ENCODE measurements around the gene PSRC1.

PSRC1 gene

DNA sequence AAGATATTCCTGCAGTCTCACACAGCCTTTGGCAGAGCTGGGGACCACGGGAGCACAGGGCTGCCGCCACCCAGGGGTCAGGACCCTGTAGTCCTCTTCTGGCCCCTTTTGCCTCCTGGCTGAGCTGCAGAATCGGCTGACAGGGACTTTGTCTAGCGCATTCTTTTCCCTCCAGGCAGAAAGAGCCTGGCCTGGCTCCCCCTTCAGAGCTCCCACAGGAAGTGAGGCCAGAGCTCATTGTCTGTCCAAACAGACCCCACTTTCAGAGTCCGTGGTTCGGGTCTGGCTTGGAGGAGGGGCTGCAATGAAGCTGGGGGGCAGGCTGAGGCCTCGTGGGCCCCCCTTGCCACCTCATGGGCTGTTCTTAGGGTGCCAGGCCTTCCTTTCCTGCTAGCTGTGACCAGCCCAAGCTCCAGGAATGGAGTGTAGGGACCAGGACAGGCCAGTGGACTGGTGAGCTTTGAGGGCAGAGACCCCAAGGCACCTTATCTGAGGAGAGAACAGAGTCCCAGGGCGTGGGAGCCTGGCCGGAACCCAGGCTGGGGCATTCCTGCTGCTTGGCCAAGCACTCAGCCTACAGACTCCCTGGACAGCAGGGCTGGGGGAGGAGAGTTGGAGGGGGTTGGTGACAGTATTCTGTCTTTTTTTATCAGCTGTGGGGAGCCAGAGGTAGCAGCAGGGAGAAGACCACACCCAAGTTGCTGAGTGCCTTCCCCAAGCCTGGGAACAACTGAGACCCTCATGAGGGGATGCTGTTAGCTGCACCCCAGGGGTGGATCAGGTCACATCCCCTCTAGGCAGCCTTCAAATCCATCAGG lies 28.9 kb downstream of the PSRC1 start:
- H3K4me3 Mint-ChIP-seq: no peak overlapping the region
- no peaks in the 10 kb centered on the region for H3K9me3 Mint-ChIP-seq
- CTCF ChIA-PET: interaction anchor here (0.7 to 2.2 kb wide), 7 partner anchors 9 to 278 kb away, joined by 3 to 10 read pairs (median 4); no protein-coding TSS in a partner anchor
- H3K36me3 Mint-ChIP-seq: no peaks in the 10 kb centered on the region
- no peak for DNase-seq
- no peak overlapping the region for H3K27ac Mint-ChIP-seq
- H3K27me3 Mint-ChIP-seq: peaks cover 51% of the 10 kb centered on the region
- H3K4me1 Mint-ChIP-seq: peaks cover 3% of the 10 kb centered on the region

DNA sequence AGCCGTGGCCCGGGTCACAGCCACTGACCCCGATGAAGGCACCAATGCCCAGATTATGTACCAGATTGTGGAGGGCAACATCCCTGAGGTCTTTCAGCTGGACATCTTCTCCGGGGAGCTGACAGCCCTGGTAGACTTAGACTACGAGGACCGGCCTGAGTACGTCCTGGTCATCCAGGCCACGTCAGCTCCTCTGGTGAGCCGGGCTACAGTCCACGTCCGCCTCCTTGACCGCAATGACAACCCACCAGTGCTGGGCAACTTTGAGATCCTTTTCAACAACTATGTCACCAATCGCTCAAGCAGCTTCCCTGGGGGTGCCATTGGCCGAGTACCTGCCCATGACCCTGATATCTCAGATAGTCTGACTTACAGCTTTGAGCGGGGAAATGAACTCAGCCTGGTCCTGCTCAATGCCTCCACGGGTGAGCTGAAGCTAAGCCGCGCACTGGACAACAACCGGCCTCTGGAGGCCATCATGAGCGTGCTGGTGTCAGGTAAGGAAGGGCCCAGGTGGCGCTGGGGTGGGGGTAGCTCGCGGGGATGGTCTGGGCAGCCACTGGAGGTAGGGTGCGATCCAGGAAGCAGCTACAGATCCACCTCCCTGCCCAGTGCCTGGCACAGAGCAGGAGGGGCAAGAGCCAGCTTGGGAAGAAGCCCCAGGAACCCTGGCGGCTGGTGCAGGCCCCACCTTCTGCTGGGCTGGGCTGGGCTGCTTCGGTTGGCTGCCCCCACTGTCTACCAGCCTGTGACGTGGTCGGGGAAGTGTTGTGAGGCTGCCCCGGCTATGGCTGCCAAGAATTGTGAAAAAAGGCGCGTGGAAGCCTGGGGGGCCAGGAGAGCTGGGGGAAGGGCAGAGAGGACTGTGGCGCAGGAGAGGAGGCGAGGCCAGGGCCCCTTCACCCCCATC lies 29.8 kb downstream of the PSRC1 start:
- H3K27ac Mint-ChIP-seq: no peak overlapping the region
- no peak overlapping the region for H3K4me3 Mint-ChIP-seq
- H3K27me3 Mint-ChIP-seq: peaks cover 60% of the 10 kb centered on the region
- DNase-seq: no peak
- no peaks in the 10 kb centered on the region for H3K36me3 Mint-ChIP-seq
- CTCF ChIA-PET: interaction anchor here (0.7 to 2.2 kb wide), 4 partner anchors 10 to 279 kb away, joined by 3 to 10 read pairs (median 6); no protein-coding TSS in a partner anchor
- no peaks in the 10 kb centered on the region for H3K9me3 Mint-ChIP-seq
- H3K4me1 Mint-ChIP-seq: peaks cover 5% of the 10 kb centered on the region

DNA sequence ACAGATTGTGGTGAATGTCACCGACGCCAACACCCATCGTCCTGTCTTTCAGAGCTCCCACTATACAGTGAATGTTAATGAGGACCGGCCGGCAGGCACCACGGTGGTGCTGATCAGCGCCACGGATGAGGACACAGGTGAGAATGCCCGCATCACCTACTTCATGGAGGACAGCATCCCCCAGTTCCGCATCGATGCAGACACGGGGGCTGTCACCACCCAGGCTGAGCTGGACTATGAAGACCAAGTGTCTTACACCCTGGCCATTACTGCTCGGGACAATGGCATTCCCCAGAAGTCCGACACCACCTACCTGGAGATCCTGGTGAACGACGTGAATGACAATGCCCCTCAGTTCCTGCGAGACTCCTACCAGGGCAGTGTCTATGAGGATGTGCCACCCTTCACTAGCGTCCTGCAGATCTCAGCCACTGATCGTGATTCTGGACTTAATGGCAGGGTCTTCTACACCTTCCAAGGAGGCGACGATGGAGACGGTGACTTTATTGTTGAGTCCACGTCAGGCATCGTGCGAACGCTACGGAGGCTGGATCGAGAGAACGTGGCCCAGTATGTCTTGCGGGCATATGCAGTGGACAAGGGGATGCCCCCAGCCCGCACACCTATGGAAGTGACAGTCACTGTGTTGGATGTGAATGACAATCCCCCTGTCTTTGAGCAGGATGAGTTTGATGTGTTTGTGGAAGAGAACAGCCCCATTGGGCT lies 30.6 kb downstream of the PSRC1 start:
- Mint-ChIP-seq H3K9me3 (no peaks in the 10 kb centered on the region), H3K36me3 (no peaks in the 10 kb centered on the region), H3K27me3 (peaks cover 68% of the 10 kb centered on the region), H3K4me1 (peaks cover 5% of the 10 kb centered on the region), H3K27ac (no peak overlapping the region), H3K4me3 (no peak overlapping the region)
- DNase-seq: no peak
- CTCF ChIA-PET: interaction anchor here (0.9 to 2.2 kb wide), 3 partner anchors 11 to 13 kb away, joined by 3 to 7 read pairs (median 3); no protein-coding TSS in a partner anchor

DNA sequence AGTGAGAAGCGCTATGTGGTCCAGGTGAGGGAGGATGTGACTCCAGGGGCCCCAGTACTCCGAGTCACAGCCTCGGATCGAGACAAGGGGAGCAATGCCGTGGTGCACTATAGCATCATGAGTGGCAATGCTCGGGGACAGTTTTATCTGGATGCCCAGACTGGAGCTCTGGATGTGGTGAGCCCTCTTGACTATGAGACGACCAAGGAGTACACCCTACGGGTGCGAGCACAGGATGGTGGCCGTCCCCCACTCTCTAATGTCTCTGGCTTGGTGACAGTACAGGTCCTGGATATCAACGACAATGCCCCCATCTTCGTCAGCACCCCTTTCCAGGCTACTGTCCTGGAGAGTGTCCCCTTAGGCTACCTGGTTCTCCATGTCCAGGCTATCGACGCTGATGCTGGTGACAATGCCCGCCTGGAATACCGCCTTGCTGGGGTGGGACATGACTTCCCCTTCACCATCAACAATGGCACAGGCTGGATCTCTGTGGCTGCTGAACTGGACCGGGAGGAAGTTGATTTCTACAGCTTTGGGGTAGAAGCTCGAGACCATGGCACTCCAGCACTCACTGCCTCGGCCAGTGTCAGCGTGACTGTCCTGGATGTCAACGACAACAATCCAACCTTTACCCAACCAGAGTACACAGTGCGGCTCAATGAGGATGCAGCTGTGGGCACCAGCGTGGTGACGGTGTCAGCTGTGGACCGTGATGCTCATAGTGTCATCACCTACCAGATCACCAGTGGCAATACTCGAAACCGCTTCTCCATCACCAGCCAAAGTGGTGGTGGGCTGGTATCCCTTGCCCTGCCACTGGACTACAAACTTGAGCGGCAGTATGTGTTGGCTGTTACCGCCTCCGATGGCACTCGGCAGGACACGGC lies 31.4 kb downstream of the PSRC1 start:
- DNase-seq: no peak
- no peaks in the 10 kb centered on the region for H3K36me3 Mint-ChIP-seq
- H3K4me1 Mint-ChIP-seq: peaks cover 5% of the 10 kb centered on the region
- peaks cover 76% of the 10 kb centered on the region for H3K27me3 Mint-ChIP-seq
- H3K9me3 Mint-ChIP-seq: no peaks in the 10 kb centered on the region
- CTCF ChIA-PET: interaction anchor here (0.9 to 1.0 kb wide), 3 partner anchors 12 to 147 kb away, joined by 3 to 4 read pairs (median 3); no protein-coding TSS in a partner anchor
- peak overlapping the region; percentile 14 for H3K4me3 Mint-ChIP-seq
- H3K27ac Mint-ChIP-seq: no peak overlapping the region

DNA sequence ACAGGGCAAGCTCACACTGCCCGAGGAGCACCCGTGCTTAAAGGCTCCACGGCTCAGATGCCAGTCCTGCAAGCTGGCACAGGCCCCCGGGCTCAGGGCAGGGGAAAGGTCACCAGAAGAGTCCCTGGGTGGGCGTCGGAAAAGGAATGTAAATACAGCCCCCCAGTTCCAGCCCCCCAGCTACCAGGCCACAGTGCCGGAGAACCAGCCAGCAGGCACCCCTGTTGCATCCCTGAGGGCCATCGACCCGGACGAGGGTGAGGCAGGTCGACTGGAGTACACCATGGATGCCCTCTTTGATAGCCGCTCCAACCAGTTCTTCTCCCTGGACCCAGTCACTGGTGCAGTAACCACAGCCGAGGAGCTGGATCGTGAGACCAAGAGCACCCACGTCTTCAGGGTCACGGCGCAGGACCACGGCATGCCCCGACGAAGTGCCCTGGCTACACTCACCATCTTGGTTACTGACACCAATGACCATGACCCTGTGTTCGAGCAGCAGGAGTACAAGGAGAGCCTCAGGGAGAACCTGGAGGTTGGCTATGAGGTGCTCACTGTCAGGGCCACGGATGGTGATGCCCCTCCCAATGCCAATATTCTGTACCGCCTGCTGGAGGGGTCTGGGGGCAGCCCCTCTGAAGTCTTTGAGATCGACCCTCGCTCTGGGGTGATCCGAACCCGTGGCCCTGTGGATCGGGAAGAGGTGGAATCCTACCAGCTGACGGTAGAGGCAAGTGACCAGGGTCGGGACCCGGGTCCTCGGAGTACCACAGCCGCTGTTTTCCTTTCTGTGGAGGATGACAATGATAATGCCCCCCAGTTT lies 32.3 kb downstream of the PSRC1 start:
- peak overlapping the region; percentile 62 for H3K4me3 Mint-ChIP-seq
- no peak overlapping the region for H3K27ac Mint-ChIP-seq
- no peak for DNase-seq
- peaks cover 80% of the 10 kb centered on the region for H3K27me3 Mint-ChIP-seq
- H3K36me3 Mint-ChIP-seq: no peaks in the 10 kb centered on the region
- peaks cover 5% of the 10 kb centered on the region for H3K4me1 Mint-ChIP-seq
- H3K9me3 Mint-ChIP-seq: no peaks in the 10 kb centered on the region
- CTCF ChIA-PET: interaction anchor here (1.0 kb wide), 1 partner anchor 148 kb away, joined by 4 read pairs; no protein-coding TSS in a partner anchor

DNA sequence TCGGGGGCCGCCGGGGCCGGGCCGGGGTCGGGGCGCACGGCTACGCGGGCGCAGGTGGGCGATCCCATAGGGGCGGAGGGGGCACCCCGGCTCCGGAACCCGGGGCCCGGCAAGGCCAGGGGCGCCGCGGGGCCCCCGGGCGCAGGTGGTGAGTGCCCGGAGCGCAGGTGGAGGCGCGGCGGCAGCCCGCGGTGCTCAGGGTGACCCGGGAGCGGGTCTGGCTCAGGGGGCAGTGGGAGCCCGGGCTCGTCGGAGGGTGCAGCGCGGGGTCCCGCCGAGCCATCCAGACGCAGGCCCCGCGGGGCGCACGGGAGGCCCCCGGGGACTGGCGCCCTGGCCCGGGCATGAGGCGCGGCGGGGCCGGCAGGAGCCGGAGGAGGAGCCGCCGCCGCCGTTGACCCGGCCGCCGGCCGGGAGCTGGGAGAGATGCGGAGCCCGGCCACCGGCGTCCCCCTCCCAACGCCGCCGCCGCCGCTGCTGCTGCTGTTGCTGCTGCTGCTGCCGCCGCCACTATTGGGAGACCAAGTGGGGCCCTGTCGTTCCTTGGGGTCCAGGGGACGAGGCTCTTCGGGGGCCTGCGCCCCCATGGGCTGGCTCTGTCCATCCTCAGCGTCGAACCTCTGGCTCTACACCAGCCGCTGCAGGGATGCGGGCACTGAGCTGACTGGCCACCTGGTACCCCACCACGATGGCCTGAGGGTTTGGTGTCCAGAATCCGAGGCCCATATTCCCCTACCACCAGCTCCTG lies 33.1 kb downstream of the PSRC1 start:
- no peaks in the 10 kb centered on the region for H3K9me3 Mint-ChIP-seq
- peaks cover 77% of the 10 kb centered on the region for H3K27me3 Mint-ChIP-seq
- H3K4me3 Mint-ChIP-seq: peak overlapping the region; percentile 62
- peaks cover 5% of the 10 kb centered on the region for H3K4me1 Mint-ChIP-seq
- H3K36me3 Mint-ChIP-seq: no peaks in the 10 kb centered on the region
- peak; percentile 34 for DNase-seq
- no peak overlapping the region for H3K27ac Mint-ChIP-seq
- CTCF ChIA-PET: interaction anchor here (1.0 kb wide), 2 partner anchors 10 to 149 kb away, joined by 3 to 4 read pairs; no protein-coding TSS in a partner anchor

DNA sequence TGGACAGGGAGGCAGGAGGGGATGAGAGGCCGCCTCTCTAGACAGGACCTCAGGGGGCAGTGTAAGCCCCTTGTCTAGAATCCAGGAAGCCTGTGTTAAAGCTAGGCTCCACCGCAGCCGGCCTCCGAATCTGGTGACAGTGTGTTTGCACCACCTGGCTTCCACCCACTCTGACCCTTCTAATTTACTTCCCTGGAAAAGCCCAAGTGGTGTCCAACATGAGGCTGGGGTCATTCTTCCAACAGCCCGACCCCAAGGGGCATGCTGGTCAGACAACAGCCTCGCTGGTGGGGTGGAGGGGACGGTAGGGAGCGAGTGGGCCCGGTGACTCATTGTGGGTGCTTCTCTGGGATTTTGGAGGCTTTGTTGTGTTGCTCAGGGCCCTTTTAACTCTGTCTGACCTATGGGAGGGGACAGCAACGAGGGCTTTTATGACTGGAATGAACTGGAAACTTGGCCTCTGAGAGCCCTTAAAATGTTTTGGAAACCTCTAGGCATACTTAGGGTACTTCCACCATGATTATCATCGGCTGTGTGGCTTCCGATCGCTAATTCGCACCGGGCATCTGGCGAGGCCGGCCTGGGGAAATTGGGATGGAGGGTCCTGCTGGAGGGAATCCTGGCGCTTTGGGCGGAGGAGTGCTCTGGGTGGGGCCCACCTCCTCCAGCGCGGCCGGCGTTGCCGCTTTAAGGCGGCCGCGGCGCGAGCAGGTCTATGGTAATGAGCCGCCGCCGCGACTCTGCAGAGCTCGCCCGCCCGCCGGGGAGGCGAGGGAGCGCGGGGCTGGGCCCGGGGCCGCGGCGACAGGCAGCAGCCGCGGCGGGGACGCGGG lies 33.9 kb downstream of the PSRC1 start, which contains the start of gene CELSR2:
TSS of gene CELSR2 (plus strand) at position 743 of the 833 bp plus-strand sequence. CDS start 541 bp downstream, outside the sequence.
- Mint-ChIP-seq H3K27ac (no peak within 1 kb of the TSS), H3K9me3 (no peaks in the 10 kb centered on the region), H3K27me3 (peaks cover 82% of the 10 kb centered on the region), H3K36me3 (no peaks in the 10 kb centered on the region), H3K4me1 (peaks cover 5% of the 10 kb centered on the region), H3K4me3 (peak within 1 kb of the TSS; percentile 62)
- CTCF ChIA-PET: interaction anchor here (1.0 kb wide), 1 partner anchor 9 kb away, joined by 3 read pairs; no protein-coding TSS in a partner anchor
- DNase-seq: peak; percentile 77

DNA sequence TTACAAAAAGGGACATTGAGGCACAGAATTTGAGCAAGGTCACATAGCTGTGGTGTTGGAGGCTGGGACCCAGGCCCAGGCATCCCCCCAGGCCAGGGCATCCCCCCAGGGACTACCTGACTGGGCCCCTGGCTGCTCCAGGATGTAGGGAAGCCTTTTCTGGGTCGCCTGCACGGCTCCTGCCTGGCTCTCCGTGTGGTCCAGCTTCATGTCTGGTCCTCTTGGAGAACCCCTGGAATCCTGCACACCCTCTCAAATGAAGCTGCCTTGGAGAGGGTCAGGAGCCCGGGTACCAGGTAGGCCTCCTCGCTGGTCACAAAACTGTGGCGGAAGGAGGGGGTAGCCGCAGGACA lies 34.5 kb downstream of the PSRC1 start:
- Mint-ChIP-seq H3K27ac (no peak overlapping the region), H3K9me3 (no peaks in the 10 kb centered on the region), H3K36me3 (no peaks in the 10 kb centered on the region), H3K4me3 (no peak overlapping the region), H3K4me1 (peaks cover 5% of the 10 kb centered on the region), H3K27me3 (peaks cover 80% of the 10 kb centered on the region)
- peak; percentile 12 for DNase-seq
- CTCF ChIA-PET: interaction anchor here (0.5 kb wide), 1 partner anchor 190 kb away, joined by 3 read pairs; no protein-coding TSS in a partner anchor

DNA sequence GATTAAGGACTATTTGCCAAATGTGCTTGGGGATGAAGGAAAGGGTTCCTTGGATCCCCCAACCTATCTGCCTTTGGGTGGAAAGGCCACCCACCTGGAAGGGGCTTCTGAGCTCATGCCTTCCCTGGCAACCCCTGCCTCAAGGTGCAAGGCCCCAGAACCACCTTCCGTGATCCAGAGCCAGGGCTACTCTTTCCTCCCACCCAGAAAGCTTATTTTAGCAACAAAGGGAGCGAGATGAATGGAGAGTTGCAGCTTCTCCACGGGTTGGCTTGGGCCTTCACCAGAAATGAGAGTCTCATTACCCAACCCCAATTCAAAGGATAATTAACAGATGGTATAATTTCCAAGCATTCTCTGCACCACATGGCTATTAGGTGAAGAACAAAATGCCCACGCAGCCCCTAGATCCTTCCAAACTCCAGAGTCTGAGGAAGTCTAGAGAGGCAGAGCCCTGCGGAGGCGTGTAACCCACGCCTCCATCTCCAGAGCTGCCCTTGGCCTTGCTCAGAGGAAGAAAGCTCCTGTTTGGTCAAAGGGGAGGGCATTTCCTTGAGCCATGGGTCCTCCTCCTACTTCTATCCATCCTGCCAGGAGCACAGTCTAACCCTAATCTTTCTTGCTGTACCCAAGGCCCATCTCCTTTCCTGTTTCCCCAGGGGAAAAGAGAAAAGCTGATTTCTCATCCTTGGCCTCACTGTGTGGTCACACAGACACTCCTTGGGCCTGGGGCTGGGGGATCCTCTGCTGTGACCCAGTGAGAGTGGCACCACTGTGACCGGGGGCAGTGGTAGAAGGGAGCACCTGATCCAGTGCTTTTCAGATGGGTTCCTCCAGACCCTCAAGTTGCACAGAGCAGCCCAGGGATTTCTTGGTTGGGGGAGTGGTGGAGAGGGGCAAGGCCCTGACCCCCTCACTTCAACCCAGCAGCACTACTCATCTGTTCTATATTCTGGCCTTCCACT lies 35.3 kb downstream of the PSRC1 start:
- no peak overlapping the region for H3K27ac Mint-ChIP-seq
- no peak overlapping the region for H3K4me3 Mint-ChIP-seq
- H3K36me3 Mint-ChIP-seq: no peaks in the 10 kb centered on the region
- peaks cover 5% of the 10 kb centered on the region for H3K4me1 Mint-ChIP-seq
- H3K27me3 Mint-ChIP-seq: peaks cover 81% of the 10 kb centered on the region
- CTCF ChIA-PET: interaction anchor here (0.5 to 1.4 kb wide), 2 partner anchors 16 to 189 kb away, joined by 3 read pairs; no protein-coding TSS in a partner anchor
- peak; percentile 2 for DNase-seq
- no peaks in the 10 kb centered on the region for H3K9me3 Mint-ChIP-seq

DNA sequence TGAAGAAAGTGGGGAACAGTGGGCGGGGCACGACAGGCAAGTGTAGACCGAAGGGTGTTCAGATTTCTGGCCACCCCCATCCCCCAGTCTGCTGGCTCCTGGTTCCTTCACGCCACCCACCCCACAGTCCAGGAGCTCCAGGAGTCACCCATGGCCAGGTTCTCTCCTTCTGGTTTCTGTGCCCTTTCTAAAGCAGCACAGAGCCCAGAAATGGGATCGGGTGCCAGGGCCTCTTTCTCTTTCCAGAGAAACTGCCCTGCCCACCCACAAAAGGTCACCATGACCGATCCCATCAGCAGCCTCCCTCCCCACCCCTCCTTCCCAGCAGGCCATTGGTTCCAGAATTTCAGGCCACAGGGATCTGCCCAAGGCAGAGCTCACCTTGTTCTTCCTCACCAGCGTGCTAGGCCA lies 36.8 kb downstream of the PSRC1 start:
- H3K4me1 Mint-ChIP-seq: peaks cover 5% of the 10 kb centered on the region
- no peak overlapping the region for H3K4me3 Mint-ChIP-seq
- DNase-seq: no peak
- no peak overlapping the region for H3K27ac Mint-ChIP-seq
- H3K27me3 Mint-ChIP-seq: peaks cover 88% of the 10 kb centered on the region
- no peaks in the 10 kb centered on the region for H3K9me3 Mint-ChIP-seq
- CTCF ChIA-PET: interaction anchor here (1.1 to 1.4 kb wide), 2 partner anchors 18 to 152 kb away, joined by 3 read pairs; no protein-coding TSS in a partner anchor
- no peaks in the 10 kb centered on the region for H3K36me3 Mint-ChIP-seq
